HepG2 (cell line): ENCODE data around the gene HMCN2.

Experiments
- EZH2 ChIP-seq: conservative IDR thresholded peaks from 2 replicates; pipeline ENCODE4 v1.6.1; 2012; ENCODE audit warnings: mild to moderate bottlenecking, low read depth, low read length, moderate library complexity
- TEAD2 ChIP-seq: sonication (generic); formaldehyde crosslinking; IDR thresholded peaks from 2 replicates; pipeline ENCODE4 v1.9.0; 2021; ENCODE audit warnings: missing genetic modification reagents
- TF ChIP-seq, protein P1 (sequence below): IDR thresholded peaks from 2 replicates; pipeline ENCODE4 v1.6.1; 2016; ENCODE audit warnings: low read depth, control low read depth

DNA sequence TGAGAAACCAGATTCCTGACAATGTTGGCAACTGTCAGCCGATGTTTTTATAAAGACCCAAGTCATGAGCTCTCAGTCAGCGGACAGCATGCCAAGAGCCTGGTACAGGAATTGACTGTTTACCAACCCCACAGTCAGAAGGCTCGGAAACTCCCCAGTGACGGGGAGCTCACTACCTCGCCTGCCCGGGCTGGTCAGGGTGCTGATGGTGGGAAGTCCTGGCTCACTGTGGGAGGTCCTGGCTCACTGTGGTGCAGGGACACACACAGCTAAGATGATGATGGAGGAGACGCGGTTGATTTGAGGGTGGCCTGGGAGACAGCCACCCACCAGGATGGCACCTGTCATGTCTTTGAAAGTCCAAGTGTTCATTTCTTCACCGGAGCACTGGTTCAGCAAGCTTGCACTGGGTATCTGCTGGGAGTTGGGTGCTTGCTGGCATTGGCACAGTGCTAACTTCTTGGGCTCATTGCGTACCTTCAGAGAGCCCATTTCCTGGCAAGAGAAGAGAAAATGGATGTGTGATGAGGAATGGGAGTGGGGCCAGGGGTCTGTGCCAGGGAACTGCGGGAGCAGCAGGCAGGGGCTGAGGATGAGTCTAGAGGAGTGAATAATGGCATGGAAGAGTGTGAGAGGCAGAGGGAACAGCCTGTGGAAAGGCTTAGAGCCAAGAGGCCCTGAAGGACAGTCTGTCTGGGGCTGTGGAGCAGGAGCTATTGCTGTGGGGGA lies 194.5 kb downstream of the HMCN2 start:
- TF ChIP-seq TEAD2 (no peak), EZH2 (no peak)
- TF ChIP-seq, protein P1, sequence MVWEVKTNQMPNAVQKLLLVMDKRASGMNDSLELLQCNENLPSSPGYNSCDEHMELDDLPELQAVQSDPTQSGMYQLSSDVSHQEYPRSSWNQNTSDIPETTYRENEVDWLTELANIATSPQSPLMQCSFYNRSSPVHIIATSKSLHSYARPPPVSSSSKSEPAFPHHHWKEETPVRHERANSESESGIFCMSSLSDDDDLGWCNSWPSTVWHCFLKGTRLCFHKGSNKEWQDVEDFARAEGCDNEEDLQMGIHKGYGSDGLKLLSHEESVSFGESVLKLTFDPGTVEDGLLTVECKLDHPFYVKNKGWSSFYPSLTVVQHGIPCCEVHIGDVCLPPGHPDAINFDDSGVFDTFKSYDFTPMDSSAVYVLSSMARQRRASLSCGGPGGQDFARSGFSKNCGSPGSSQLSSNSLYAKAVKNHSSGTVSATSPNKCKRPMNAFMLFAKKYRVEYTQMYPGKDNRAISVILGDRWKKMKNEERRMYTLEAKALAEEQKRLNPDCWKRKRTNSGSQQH (CRISPR knock-in tag): no peak
